ENCODE results near the gene LRRC74B. TPM values are rescaled to one million over a fixed set of nuclear protein-coding genes. Genes with fewer than 3 reads are reported as not detected.

LRRC74B gene
- total RNA-seq, 1 donor from 2014 or later = not detected

Small RNA genes lying within 50 kb of the gene (microRNA-seq; reads per million reads assigned to microRNA genes)
- gene MIR649 = not detected

Other genes starting within 250 kb of the LRRC74B start
- gene PI4KA, start 187.1 kb upstream of the LRRC74B start, total RNA-seq = 52.6 TPM
- 23.6 TPM for gene SNAP29, start 186.9 kb upstream of the LRRC74B start, total RNA-seq
- gene CRKL, start 128.5 kb upstream of the LRRC74B start, total RNA-seq = 55.5 TPM
- gene AIFM3, start 78.7 kb upstream of the LRRC74B start, total RNA-seq = 0.54 TPM
- gene LZTR1, start 63.6 kb upstream of the LRRC74B start, total RNA-seq = 33.0 TPM
- gene THAP7, start 43.8 kb upstream of the LRRC74B start, total RNA-seq = 18.2 TPM
- 5.4 TPM for gene P2RX6, start 30.8 kb upstream of the LRRC74B start, total RNA-seq
- gene SLC7A4, start 13.4 kb upstream of the LRRC74B start, total RNA-seq = not detected

Measured in cardiac septum (tissue), 1 donor.